HepG2 (cell line): ENCODE results near the gene CA9. TPM values are rescaled to one million over a fixed set of nuclear protein-coding genes. Genes with fewer than 3 reads are reported as not detected.

Experiments
- ATAC-seq: fragments of 200-7000 bp; cut with Tn5 transposase; 3 replicates; pipeline ENCODE4 v1.9.1; 2020; ENCODE audit warnings: mild to moderate bottlenecking, moderate library complexity
- BruUV-seq: library from RNA; stranded (reverse); fragments of 400-500 nt; replicated peaks from 2 replicates; lab custom pipeline; 2021; lab: Mats Ljungman, UMichigan
- CTCF ChIA-PET: fragments of 300-600 bp; formaldehyde crosslinking; extraction: SDS; loops from one replicate; lab custom pipeline; 2021; ENCODE audit warnings: low total read pairs, inconsistent platforms, low intra/inter-chr PET ratio; lab: Yijun Ruan, JAX
- POLR2A ChIA-PET: fragments of 350-600 bp; sonication (Branson Sonifier 250); formaldehyde crosslinking; loops from one replicate; lab custom pipeline; 2020; ENCODE audit warnings: antibody characterized with exemption, inconsistent platforms; lab: Yijun Ruan, JAX
- DNase-seq: peaks from one replicate; pipeline ENCODE4 v3.0.0-alpha.2; 2015; ENCODE audit warnings: low spot score
- FAIRE-seq: peaks from 3 replicates; lab custom pipeline; 2011; peaks lifted over from hg19 to GRCh38; lab: Jason Lieb, UNC
- H2AFZ ChIP-seq: one replicate; pipeline ENCODE4 v1.6.1; 2011; ENCODE audit warnings: low read length, inconsistent platforms
- H3K27ac ChIP-seq: fragments of 300-600 bp; 3 replicates; pipeline ENCODE4 v1.8.0; 2011; ENCODE audit warnings: mixed run types, mild to moderate bottlenecking, mixed read lengths, low read length, inconsistent platforms; ENCODE audit not compliant: insufficient read depth; ENCODE audit errors: extremely low read length
- H3K27me3 ChIP-seq, 2 experiments: fragments of 200-600 bp in 1 of 2; 2 replicates in 1 of 2; 3 replicates in 1 of 2; pipeline versions ENCODE4 v1.6.0 to v1.8.0; 2011; ENCODE audit warnings: low read length in 2 of 2, mild to moderate bottlenecking in 2 of 2, moderate library complexity in 2 of 2, inconsistent platforms in 1 of 2; ENCODE audit not compliant: insufficient read depth in 2 of 2, control insufficient read depth in 1 of 2
- H3K36me3 ChIP-seq, 2 experiments: fragments of 200-600 bp in 1 of 2; replicated peaks in 1 of 2; 2 replicates in 1 of 2; 3 replicates in 1 of 2; pipeline versions ENCODE4 v1.5.1 to v1.8.0; 2011; ENCODE audit warnings: low read length in 2 of 2, inconsistent platforms in 1 of 2; ENCODE audit not compliant: insufficient read depth in 2 of 2, control insufficient read depth in 1 of 2
- H3K4me1 ChIP-seq: 2 replicates; pipeline ENCODE4 v1.5.1; 2012; ENCODE audit warnings: low read length, inconsistent platforms; ENCODE audit not compliant: insufficient read depth
- H3K4me2 ChIP-seq: 2 replicates; pipeline ENCODE4 v1.6.0; 2011; ENCODE audit warnings: low read depth, low read length, inconsistent platforms
- H3K4me3 ChIP-seq, 3 experiments: fragments of 200-600 bp in 1 of 3; sonication (generic), shearing (Covaris generic) in 1 of 3; replicated peaks in 1 of 3; 2 replicates each; pipeline ENCODE4 v1.5.1; 2011 to 2016; ENCODE audit warnings: low read length in 3 of 3, inconsistent platforms in 2 of 3, low read depth in 2 of 3, mild to moderate bottlenecking in 2 of 3, control low read depth in 1 of 3, mixed read lengths in 1 of 3; ENCODE audit not compliant: insufficient read depth in 1 of 3
- H3K79me2 ChIP-seq: one replicate; pipeline ENCODE4 v1.6.1; 2011; ENCODE audit warnings: low read length, inconsistent platforms; ENCODE audit not compliant: insufficient read depth
- H3K9ac ChIP-seq: 2 replicates; pipeline ENCODE4 v1.6.0; 2011; ENCODE audit warnings: mild to moderate bottlenecking, low read depth, low read length, inconsistent platforms; ENCODE audit not compliant: insufficient read depth
- H3K9me3 ChIP-seq: 2 replicates; pipeline ENCODE4 v1.5.1; 2012; ENCODE audit warnings: mild to moderate bottlenecking, low read length
- H4K20me1 ChIP-seq: 2 replicates; pipeline ENCODE4 v1.6.0; 2011; ENCODE audit warnings: inconsistent platforms, mild to moderate bottlenecking, low read length, moderate library complexity; ENCODE audit not compliant: insufficient read depth
- ATF3 ChIP-seq: sonication (generic); formaldehyde crosslinking; IDR thresholded peaks from 2 replicates; pipeline ENCODE4 v1.4.0; 2020; ENCODE audit warnings: missing genetic modification reagents
- FOSL2 ChIP-seq: sonication (generic); formaldehyde crosslinking; IDR thresholded peaks from 2 replicates; pipeline ENCODE4 v1.4.0; 2020; ENCODE audit warnings: missing genetic modification reagents
- FOXP1 ChIP-seq, 2 experiments: fragments of 450-650 bp in 1 of 2; IDR thresholded peaks; 2 replicates each; pipeline ENCODE4 v1.6.1; 2017 to 2018; ENCODE audit warnings: antibody characterized with exemption in 1 of 2
- IKZF4 ChIP-seq: sonication (generic); formaldehyde crosslinking; IDR thresholded peaks from 2 replicates; pipeline ENCODE4 v1.5.1; 2020; ENCODE audit warnings: borderline replicate concordance, mild to moderate bottlenecking, low read depth, missing genetic modification reagents; ENCODE audit errors: not compliant biosample characterization
- ISL2 ChIP-seq: sonication (generic); formaldehyde crosslinking; IDR thresholded peaks from 2 replicates; pipeline ENCODE4 v1.5.0; 2020; ENCODE audit warnings: missing genetic modification reagents
- NFIB ChIP-seq: sonication (generic); formaldehyde crosslinking; IDR thresholded peaks from 2 replicates; pipeline ENCODE4 v1.9.0; 2021; ENCODE audit warnings: missing genetic modification reagents, mild to moderate bottlenecking, borderline replicate concordance
- PHF8 ChIP-seq: sonication (generic); formaldehyde crosslinking; IDR thresholded peaks from 2 replicates; pipeline ENCODE4 v1.5.0; 2020; ENCODE audit warnings: missing genetic modification reagents
- REPIN1 ChIP-seq: sonication (generic); formaldehyde crosslinking; IDR thresholded peaks from 2 replicates; pipeline ENCODE4 v1.8.0; 2022; ENCODE audit warnings: missing genetic modification reagents, low read depth, mild to moderate bottlenecking, borderline replicate concordance
- SOX6 ChIP-seq, 2 experiments: fragments of 450-650 bp in 1 of 2; sonication (generic) in 1 of 2; formaldehyde crosslinking in 1 of 2; IDR thresholded peaks; 2 replicates each; pipeline versions ENCODE4 v1.4.0 to v1.6.1; 2017 to 2020; ENCODE audit warnings: antibody characterized with exemption in 1 of 2, mild to moderate bottlenecking in 1 of 2, missing genetic modification reagents in 1 of 2
- SSRP1 ChIP-seq: IDR thresholded peaks from 2 replicates; pipeline ENCODE4 v1.6.1; 2016; ENCODE audit warnings: control low read depth
- ZBTB44 ChIP-seq: sonication (generic); formaldehyde crosslinking; IDR thresholded peaks from 2 replicates; pipeline ENCODE4 v1.4.0; 2020; ENCODE audit warnings: missing genetic modification reagents
- ZFP37 ChIP-seq: sonication (generic); formaldehyde crosslinking; IDR thresholded peaks from 2 replicates; pipeline ENCODE4 v1.4.0; 2020; ENCODE audit warnings: missing genetic modification reagents, borderline replicate concordance
- ZMYM2 ChIP-seq: sonication (generic); formaldehyde crosslinking; IDR thresholded peaks from 2 replicates; pipeline ENCODE4 v1.8.0; 2022; ENCODE audit warnings: mild to moderate bottlenecking, missing genetic modification reagents
- ZNF235 ChIP-seq: sonication (generic); formaldehyde crosslinking; IDR thresholded peaks from 2 replicates; pipeline ENCODE4 v1.8.1; 2023; ENCODE audit warnings: mild to moderate bottlenecking, missing genetic modification reagents, borderline replicate concordance
- ZNF276 ChIP-seq: sonication (generic); formaldehyde crosslinking; IDR thresholded peaks from 2 replicates; pipeline ENCODE4 v1.4.0; 2020; ENCODE audit warnings: mild to moderate bottlenecking, low read depth, missing genetic modification reagents
- WGBS: methylation state at CpG from one replicate; pipeline ENCODE4 v1.1.6; 2017; ENCODE audit warnings: low lambda C conversion rate; 5-methylcytosine and 5-hydroxymethylcytosine counted together
- in situ Hi-C: cut with HindIII; loops from 2 replicates; pipeline ENCODE4 v1.10.0; 2017; ENCODE audit warnings: low pct_unique_long_range_greater_than_20kb; ENCODE audit not compliant: extremely low pct_ligation_motif_present
- intact Hi-C: fragments of 100-400 bp; cut with micrococcal nuclease; formaldehyde crosslinking; loops from one replicate; pipeline ENCODE4 v1.10.0; 2022; ENCODE audit not compliant: unreplicated experiment
- polyA plus RNA-seq, 8 experiments: library from polyadenylated mRNA; depleted of rRNA in 3 of 8; stranded (reverse) in 7 of 8; unstranded in 1 of 8; fragments of >200 nt; fragmentation: Illumina TruSeq in 4 of 8; extraction: Trizol in 4 of 8; gene quantifications; 2 replicates each; pipeline versions ENCODE4 v1.2.1 to v1.2.3, GENCODE V29; 2011 to 2016; ENCODE audit warnings: low read depth in 4 of 8, missing spikeins in 1 of 8, mixed read lengths in 1 of 8; ENCODE audit not compliant: insufficient read depth in 1 of 8
- total RNA-seq, 5 experiments: library from RNA; depleted of rRNA; stranded (reverse); fragments of >200 nt; fragmentation: Illumina TruSeq; extraction: Trizol; gene quantifications; 2 replicates each; pipeline ENCODE4 v1.2.3, GENCODE V29; 2016; ENCODE audit warnings: low read depth in 1 of 5

The CA9 gene
- total and polyA plus RNA-seq, 2 of the 13 experiments (the other 11 are each of a cell fraction or from before 2014, with no cell fraction given), result 0.13 to 152 TPM

GRCh38 chr9:35651956-35652828 is 21.5 kb upstream of the CA9 start:
- POLR2A ChIA-PET, result interaction anchor here (0.6 to 1.2 kb wide), 2 partner anchors 18 to 38 kb away, joined by 4 to 5 read pairs; no protein-coding TSS in a partner anchor
- CTCF ChIA-PET, result no interaction called here
- no peak overlapping the region for H3K27ac ChIP-seq
- no peak for TF ChIP-seq ZBTB44 (CRISPR knock-in tag)
- no peak for TF ChIP-seq FOXP1 (IDR thresholded peaks at IDR 0.05)
- 0 out of 2 replicates have a peak, but pooled peaks have one; percentile 28 for TF ChIP-seq FOXP1 (CRISPR knock-in tag; IDR thresholded peaks at IDR 0.05)
- peak; percentile 88 for TF ChIP-seq FOSL2 (CRISPR knock-in tag)
- no peak for TF ChIP-seq IKZF4
- TF ChIP-seq ZFP37 (CRISPR knock-in tag), result no peak
- no peak for TF ChIP-seq ISL2 (CRISPR knock-in tag)
- no peak for TF ChIP-seq PHF8 (CRISPR knock-in tag)
- no peak for TF ChIP-seq NFIB (CRISPR knock-in tag)
- no peak for TF ChIP-seq SOX6 (IDR thresholded peaks at IDR 0.05)
- TF ChIP-seq SOX6 (CRISPR knock-in tag; IDR thresholded peaks at IDR 0.05), result 0 out of 2 replicates have a peak, but pooled peaks have one; percentile 33
- TF ChIP-seq ZMYM2 (CRISPR knock-in tag), result 0 out of 2 replicates have a peak, but pooled peaks have one; percentile 48
- no peak for TF ChIP-seq ZNF276 (CRISPR knock-in tag)
- no peak for TF ChIP-seq REPIN1 (CRISPR knock-in tag)
- 0 out of 2 replicates have a peak, but pooled peaks have one; percentile 43 for TF ChIP-seq ATF3 (CRISPR knock-in tag)
- peak; percentile 37; the same call in 1 of the 2 replicates for TF ChIP-seq SSRP1 (CRISPR knock-in tag)
- TF ChIP-seq ZNF235 (CRISPR knock-in tag), result no peak

More at GRCh38 chr9:35651956-35652828, 21.5 kb upstream of the CA9 start:
- Histone ChIP-seq H3K27me3 (peaks cover 2 to 20% of the 10 kb centered on the region in 2 experiments; a peak in 4 of 5 replicates), H3K4me1 (peaks cover 85% of the 10 kb centered on the region), H3K4me2 (peak overlapping the region; percentile 57; the same call in 1 of the 2 replicates), H3K9ac (no peak overlapping the region; the same call in 1 of the 2 replicates), H2AFZ (no peak overlapping the region), H3K79me2 (no peaks in the 10 kb centered on the region), H4K20me1 (no peaks in the 10 kb centered on the region), H3K36me3 (no peaks in the 10 kb centered on the region), H3K4me3 (peak overlapping the region in 1 of 3 experiments; percentile 26; a peak in 1 of 6 replicates), H3K9me3 (no peaks in the 10 kb centered on the region)
- no TSS peak for BruUV-seq
- FAIRE-seq (no peak), ATAC-seq (peak; percentile 22; the same call in 1 of the 3 replicates), DNase-seq (peak; percentile 72)
- 11% methylated on average over 5 of the region's 7 CpGs for WGBS
- in situ Hi-C loops, result loop anchor here (10.0 kb wide), 1 partner anchor 537 kb away; the partner anchor contains the start of gene ATOSB
- intact Hi-C loops, result no loop called here
